ENCODE results near the gene TNFRSF19.
"Not testable (repeated sequence)": the region's sequence is repeated elsewhere in the genome, so short reads cannot be mapped to it uniquely, and the experiment has no call there.

The TNFRSF19 gene

GRCh38 chr13:23660249-23660648 is 90.0 kb downstream of the TNFRSF19 start:
- DNase-seq: no peak

GRCh38 chr13:23666582-23666981 is 96.4 kb downstream of the TNFRSF19 start:
- no peak for DNase-seq

- no peak for DNase-seq
Observed at GRCh38 chr13:23667750-23668149, 97.5 kb downstream of the TNFRSF19 start.

GRCh38 chr13:23668562-23668961 is 98.3 kb downstream of the TNFRSF19 start:
- DNase-seq: no peak

- DNase-seq: no peak
Observed at GRCh38 chr13:23670793-23671192, 100.6 kb downstream of the TNFRSF19 start.

- DNase-seq: no peak
Observed at GRCh38 chr13:23671377-23671776, 101.2 kb downstream of the TNFRSF19 start.

GRCh38 chr13:23671897-23672296 is 101.7 kb downstream of the TNFRSF19 start:
- DNase-seq: no peak

- DNase-seq: no peak
Observed at GRCh38 chr13:23672616-23673015, 102.4 kb downstream of the TNFRSF19 start.

GRCh38 chr13:23673354-23673753 is 103.1 kb downstream of the TNFRSF19 start:
- DNase-seq: no peak

- DNase-seq: no peak
Observed at GRCh38 chr13:23673867-23674605, 103.8 kb downstream of the TNFRSF19 start.

- DNase-seq: no peak
Observed at GRCh38 chr13:23674795-23675640, 104.8 kb downstream of the TNFRSF19 start.

GRCh38 chr13:23677679-23678288 is 107.6 kb downstream of the TNFRSF19 start:
- DNase-seq: not testable (repeated sequence)

- DNase-seq: no peak
Observed at GRCh38 chr13:23678795-23679194, 108.6 kb downstream of the TNFRSF19 start.

GRCh38 chr13:23679220-23679619 is 109.0 kb downstream of the TNFRSF19 start:
- no peak for DNase-seq

GRCh38 chr13:23680845-23681669 is 110.8 kb downstream of the TNFRSF19 start:
- DNase-seq: no peak

- no peak for DNase-seq
Observed at GRCh38 chr13:23683084-23683483, 112.9 kb downstream of the TNFRSF19 start.

- no peak for DNase-seq
Observed at GRCh38 chr13:23684647-23685046, 114.4 kb downstream of the TNFRSF19 start.

GRCh38 chr13:23685416-23685815 is 115.2 kb downstream of the TNFRSF19 start:
- no peak for DNase-seq

- DNase-seq: no peak
Observed at GRCh38 chr13:23686948-23687347, 116.7 kb downstream of the TNFRSF19 start.

- no peak for DNase-seq
Observed at GRCh38 chr13:23687614-23688013, 117.4 kb downstream of the TNFRSF19 start.

GRCh38 chr13:23688336-23688735 is 118.1 kb downstream of the TNFRSF19 start:
- DNase-seq: no peak

GRCh38 chr13:23690668-23691067 is 120.5 kb downstream of the TNFRSF19 start:
- DNase-seq: no peak

GRCh38 chr13:23692816-23693215 is 122.6 kb downstream of the TNFRSF19 start:
- no peak for DNase-seq
